ENCODE measurements around the gene SPTBN4.

SPTBN4 gene

GRCh38 chr19:40466985-40467734, at the start of gene SPTBN4:
SPTBN4 (plus strand) TSS chr19:40467001; CDS start chr19:40472622, 5,621 bp downstream.
- TF ChIP-seq MAX (IDR thresholded peaks at IDR 0.05) (no peak), REST (IDR thresholded peaks at IDR 0.05; ENCODE audit: low read depth) (no peak), TCF12 (IDR thresholded peaks at IDR 0.05; ENCODE audit: low read depth) (no peak), TAF1 (IDR thresholded peaks at IDR 0.05; ENCODE audit: low read depth) (no peak), CEBPB (IDR thresholded peaks at IDR 0.05) (no peak), USF1 (IDR thresholded peaks at IDR 0.05) (no peak), CREB1 (IDR thresholded peaks at IDR 0.05; ENCODE audit: low read depth) (no peak), RAD21 (IDR thresholded peaks at IDR 0.05; ENCODE audit: low read depth) (no peak), TEAD4 (IDR thresholded peaks at IDR 0.05) (no peak), NFIC (IDR thresholded peaks at IDR 0.05) (no peak), FOXM1 (IDR thresholded peaks at IDR 0.05; ENCODE audit: borderline replicate concordance, low read depth) (no peak), ZBTB7A (IDR thresholded peaks at IDR 0.05; ENCODE audit: low read depth) (no peak), EP300 (IDR thresholded peaks at IDR 0.05; ENCODE audit: borderline replicate concordance) (no peak), EGR1 (IDR thresholded peaks at IDR 0.05) (no peak), YY1 (IDR thresholded peaks at IDR 0.05; ENCODE audit: low read depth) (no peak)

GRCh38 chr19:40417643-40417981, 49.2 kb upstream of the SPTBN4 start:
- TF ChIP-seq RAD21 (IDR thresholded peaks at IDR 0.05; ENCODE audit: low read depth) (no peak), ZBTB7A (IDR thresholded peaks at IDR 0.05; ENCODE audit: low read depth) (no peak)

- TF ChIP-seq MAX (IDR thresholded peaks at IDR 0.05) = no peak
- no peak for TF ChIP-seq USF1 (IDR thresholded peaks at IDR 0.05)
Observed at GRCh38 chr19:40418040-40418439, 48.8 kb upstream of the SPTBN4 start.

GRCh38 chr19:40419066-40419612, 47.7 kb upstream of the SPTBN4 start:
- no peak for TF ChIP-seq NFIC (IDR thresholded peaks at IDR 0.05)
- TF ChIP-seq YY1 (IDR thresholded peaks at IDR 0.05; ENCODE audit: low read depth) = no peak
- no peak for TF ChIP-seq EP300 (IDR thresholded peaks at IDR 0.05; ENCODE audit: borderline replicate concordance)
- TF ChIP-seq CEBPB (IDR thresholded peaks at IDR 0.05) = no peak
- TF ChIP-seq CREB1 (IDR thresholded peaks at IDR 0.05; ENCODE audit: low read depth) = no peak
- no peak for TF ChIP-seq MAX (IDR thresholded peaks at IDR 0.05)
- TF ChIP-seq RAD21 (IDR thresholded peaks at IDR 0.05; ENCODE audit: low read depth) = no peak
- TF ChIP-seq REST (IDR thresholded peaks at IDR 0.05; ENCODE audit: low read depth) = no peak
- no peak for TF ChIP-seq EGR1 (IDR thresholded peaks at IDR 0.05)
- TF ChIP-seq TAF1 (IDR thresholded peaks at IDR 0.05; ENCODE audit: low read depth) = no peak
- TF ChIP-seq TEAD4 (IDR thresholded peaks at IDR 0.05) = no peak
- no peak for TF ChIP-seq USF1 (IDR thresholded peaks at IDR 0.05)
- no peak for TF ChIP-seq ZBTB7A (IDR thresholded peaks at IDR 0.05; ENCODE audit: low read depth)
- TF ChIP-seq TCF12 (IDR thresholded peaks at IDR 0.05; ENCODE audit: low read depth) = no peak
- no peak for TF ChIP-seq FOXM1 (IDR thresholded peaks at IDR 0.05; ENCODE audit: borderline replicate concordance, low read depth)

GRCh38 chr19:40419780-40420179, 47.0 kb upstream of the SPTBN4 start:
- TF ChIP-seq EP300 (IDR thresholded peaks at IDR 0.05; ENCODE audit: borderline replicate concordance) (no peak), REST (IDR thresholded peaks at IDR 0.05; ENCODE audit: low read depth) (no peak), MAX (IDR thresholded peaks at IDR 0.05) (no peak), USF1 (IDR thresholded peaks at IDR 0.05) (no peak), CREB1 (IDR thresholded peaks at IDR 0.05; ENCODE audit: low read depth) (no peak), TAF1 (IDR thresholded peaks at IDR 0.05; ENCODE audit: low read depth) (no peak), FOXM1 (IDR thresholded peaks at IDR 0.05; ENCODE audit: borderline replicate concordance, low read depth) (no peak), NFIC (IDR thresholded peaks at IDR 0.05) (no peak), TEAD4 (IDR thresholded peaks at IDR 0.05) (no peak), ZBTB7A (IDR thresholded peaks at IDR 0.05; ENCODE audit: low read depth) (no peak), YY1 (IDR thresholded peaks at IDR 0.05; ENCODE audit: low read depth) (no peak)

All from Ishikawa (cell line).